Panc1 (cell line): ENCODE data around the gene PDZRN4. TPM values are rescaled to one million over a fixed set of nuclear protein-coding genes. Genes with fewer than 3 reads are reported as not detected.

Experiments
- ATAC-seq: fragments of 200-7000 bp; cut with Tn5 transposase; 2 replicates; pipeline ENCODE4 v1.9.1; 2020; ENCODE audit warnings: mild to moderate bottlenecking, moderate library complexity
- BruUV-seq: library from RNA; stranded (reverse); fragments of 400-500 nt; replicated peaks from 2 replicates; lab custom pipeline; 2021; lab: Mats Ljungman, UMichigan
- CTCF ChIA-PET: fragments of 300-600 bp; sonication (Branson Sonifier 250); formaldehyde crosslinking; loops from one replicate; lab custom pipeline; 2022; ENCODE audit warnings: antibody characterized with exemption; lab: Charles Lee
- POLR2A ChIA-PET: fragments of 300-600 bp; sonication (Branson Sonifier 250); formaldehyde crosslinking; loops from one replicate; lab custom pipeline; 2022; ENCODE audit warnings: antibody characterized with exemption; lab: Charles Lee
- DNase-seq: peaks from one replicate; pipeline ENCODE4 v3.0.0-alpha.2; 2010; ENCODE audit warnings: low read depth, low spot score
- H3K27ac ChIP-seq: 2 replicates; pipeline ENCODE4 v1.5.1; 2011; ENCODE audit warnings: mild to moderate bottlenecking, low read length, inconsistent platforms
- H3K27me3 ChIP-seq: fragments of 200-500 bp; sonication (Bioruptor generic); 2 replicates; pipeline ENCODE4 v1.6.0; 2014; ENCODE audit warnings: low read length, inconsistent platforms; ENCODE audit not compliant: control insufficient read depth, insufficient read depth
- H3K36me3 ChIP-seq: fragments of 200-500 bp; sonication (Bioruptor generic); 2 replicates; pipeline ENCODE4 v1.5.1; 2014; ENCODE audit warnings: inconsistent platforms, mild to moderate bottlenecking, low read length, moderate library complexity; ENCODE audit not compliant: control insufficient read depth, insufficient read depth
- H3K4me1 ChIP-seq: 2 replicates; pipeline ENCODE4 v1.5.1; 2011; ENCODE audit warnings: inconsistent platforms, mild to moderate bottlenecking, low read length, moderate library complexity; ENCODE audit not compliant: control insufficient read depth, insufficient read depth
- H3K4me3 ChIP-seq, 2 experiments: 2 replicates each; pipeline ENCODE4 v1.5.1; 2011 to 2012; ENCODE audit warnings: low read depth in 2 of 2, low read length in 2 of 2, mild to moderate bottlenecking in 2 of 2, inconsistent platforms in 1 of 2, moderate library complexity in 1 of 2
- H3K9me3 ChIP-seq: fragments of 200-500 bp; sonication (Bioruptor generic); 2 replicates; pipeline ENCODE4 v1.5.1; 2014; ENCODE audit warnings: low read depth, mild to moderate bottlenecking, inconsistent platforms, low read length, moderate library complexity; ENCODE audit not compliant: control insufficient read depth, insufficient read depth
- POLR2AphosphoS5 ChIP-seq: IDR thresholded peaks from 2 replicates; pipeline ENCODE4 v1.6.1; 2012; ENCODE audit warnings: mild to moderate bottlenecking, low read depth, low read length, moderate library complexity
- SIN3A ChIP-seq: IDR thresholded peaks from 2 replicates; pipeline ENCODE4 v1.6.1; 2012; ENCODE audit warnings: low read depth, mild to moderate bottlenecking, low read length, moderate library complexity, borderline replicate concordance; ENCODE audit not compliant: insufficient read depth
- TCF7L2 ChIP-seq: IDR thresholded peaks from 2 replicates; pipeline ENCODE4 v1.6.1; 2011; ENCODE audit warnings: mild to moderate bottlenecking, low read depth, low read length, inconsistent platforms
- in situ Hi-C: cut with HindIII; loops from 2 replicates; pipeline ENCODE4 v1.10.0; 2016; ENCODE audit warnings: low sequenced_read_pairs, low pct_unique_long_range_greater_than_20kb
- intact Hi-C: fragments of 100-400 bp; cut with micrococcal nuclease; formaldehyde crosslinking; loops from one replicate; pipeline ENCODE4 v1.10.0; 2022; ENCODE audit not compliant: unreplicated experiment
- total RNA-seq: library from RNA; stranded (reverse); gene quantifications from one replicate; pipeline ENCODE4 v1.2.1, GENCODE V29; 2021; ENCODE audit not compliant: unreplicated experiment
- TF ChIP-seq, protein P1 (sequence below): fragments of 450-650 bp; IDR thresholded peaks from 2 replicates; pipeline ENCODE4 v1.5.1; 2017; ENCODE audit warnings: mild to moderate bottlenecking
- TF ChIP-seq, protein P2 (sequence below), 2 experiments: IDR thresholded peaks; 2 replicates each; pipeline ENCODE4 v1.6.1; 2011 to 2012; ENCODE audit warnings: low read depth in 2 of 2, control low read depth in 1 of 2, low read length in 1 of 2, mild to moderate bottlenecking in 1 of 2, moderate library complexity in 1 of 2; ENCODE audit not compliant: insufficient read depth in 1 of 2

The PDZRN4 gene
- total RNA-seq, 1 experiment from 2014 or later = not detected

DNA sequence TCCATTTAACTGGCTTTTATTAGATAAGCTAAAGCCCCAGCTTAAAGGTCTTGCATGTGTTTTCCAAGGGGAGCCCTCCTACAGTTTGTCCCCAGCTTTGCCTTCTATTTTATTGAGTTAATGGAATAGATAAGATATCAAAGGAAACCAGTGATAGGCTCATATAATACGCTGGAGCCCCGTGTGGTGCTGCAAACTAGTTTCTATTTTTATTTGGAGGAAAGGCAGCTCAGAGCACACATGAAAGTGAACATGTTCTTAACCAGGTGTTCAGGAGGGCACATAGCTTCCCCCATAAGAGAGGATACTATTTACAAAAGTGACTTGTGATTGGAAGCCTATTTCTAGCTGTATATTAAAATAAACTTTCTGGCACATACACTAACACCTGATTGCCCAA lies 251.7 kb downstream of the PDZRN4 start:
- ATAC-seq (no peak), DNase-seq (no peak)
- H3K27ac ChIP-seq = no peak overlapping the region
- TF ChIP-seq, protein P1, sequence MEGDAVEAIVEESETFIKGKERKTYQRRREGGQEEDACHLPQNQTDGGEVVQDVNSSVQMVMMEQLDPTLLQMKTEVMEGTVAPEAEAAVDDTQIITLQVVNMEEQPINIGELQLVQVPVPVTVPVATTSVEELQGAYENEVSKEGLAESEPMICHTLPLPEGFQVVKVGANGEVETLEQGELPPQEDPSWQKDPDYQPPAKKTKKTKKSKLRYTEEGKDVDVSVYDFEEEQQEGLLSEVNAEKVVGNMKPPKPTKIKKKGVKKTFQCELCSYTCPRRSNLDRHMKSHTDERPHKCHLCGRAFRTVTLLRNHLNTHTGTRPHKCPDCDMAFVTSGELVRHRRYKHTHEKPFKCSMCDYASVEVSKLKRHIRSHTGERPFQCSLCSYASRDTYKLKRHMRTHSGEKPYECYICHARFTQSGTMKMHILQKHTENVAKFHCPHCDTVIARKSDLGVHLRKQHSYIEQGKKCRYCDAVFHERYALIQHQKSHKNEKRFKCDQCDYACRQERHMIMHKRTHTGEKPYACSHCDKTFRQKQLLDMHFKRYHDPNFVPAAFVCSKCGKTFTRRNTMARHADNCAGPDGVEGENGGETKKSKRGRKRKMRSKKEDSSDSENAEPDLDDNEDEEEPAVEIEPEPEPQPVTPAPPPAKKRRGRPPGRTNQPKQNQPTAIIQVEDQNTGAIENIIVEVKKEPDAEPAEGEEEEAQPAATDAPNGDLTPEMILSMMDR = no peak
- no peak for TF ChIP-seq POLR2AphosphoS5
- no peak for TF ChIP-seq TCF7L2
- TF ChIP-seq, protein P2, sequence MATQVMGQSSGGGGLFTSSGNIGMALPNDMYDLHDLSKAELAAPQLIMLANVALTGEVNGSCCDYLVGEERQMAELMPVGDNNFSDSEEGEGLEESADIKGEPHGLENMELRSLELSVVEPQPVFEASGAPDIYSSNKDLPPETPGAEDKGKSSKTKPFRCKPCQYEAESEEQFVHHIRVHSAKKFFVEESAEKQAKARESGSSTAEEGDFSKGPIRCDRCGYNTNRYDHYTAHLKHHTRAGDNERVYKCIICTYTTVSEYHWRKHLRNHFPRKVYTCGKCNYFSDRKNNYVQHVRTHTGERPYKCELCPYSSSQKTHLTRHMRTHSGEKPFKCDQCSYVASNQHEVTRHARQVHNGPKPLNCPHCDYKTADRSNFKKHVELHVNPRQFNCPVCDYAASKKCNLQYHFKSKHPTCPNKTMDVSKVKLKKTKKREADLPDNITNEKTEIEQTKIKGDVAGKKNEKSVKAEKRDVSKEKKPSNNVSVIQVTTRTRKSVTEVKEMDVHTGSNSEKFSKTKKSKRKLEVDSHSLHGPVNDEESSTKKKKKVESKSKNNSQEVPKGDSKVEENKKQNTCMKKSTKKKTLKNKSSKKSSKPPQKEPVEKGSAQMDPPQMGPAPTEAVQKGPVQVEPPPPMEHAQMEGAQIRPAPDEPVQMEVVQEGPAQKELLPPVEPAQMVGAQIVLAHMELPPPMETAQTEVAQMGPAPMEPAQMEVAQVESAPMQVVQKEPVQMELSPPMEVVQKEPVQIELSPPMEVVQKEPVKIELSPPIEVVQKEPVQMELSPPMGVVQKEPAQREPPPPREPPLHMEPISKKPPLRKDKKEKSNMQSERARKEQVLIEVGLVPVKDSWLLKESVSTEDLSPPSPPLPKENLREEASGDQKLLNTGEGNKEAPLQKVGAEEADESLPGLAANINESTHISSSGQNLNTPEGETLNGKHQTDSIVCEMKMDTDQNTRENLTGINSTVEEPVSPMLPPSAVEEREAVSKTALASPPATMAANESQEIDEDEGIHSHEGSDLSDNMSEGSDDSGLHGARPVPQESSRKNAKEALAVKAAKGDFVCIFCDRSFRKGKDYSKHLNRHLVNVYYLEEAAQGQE (IDR thresholded peaks at IDR 0.05; ENCODE audit: insufficient read depth in 1 of 2, low read depth in 2 of 2, low read length in 1 of 2) = no peak
- no peak for TF ChIP-seq SIN3A
- no peaks in the 10 kb centered on the region for H3K4me1 ChIP-seq
- in situ Hi-C loops (no loop called here), intact Hi-C loops (no loop called here)
- no TSS peak for BruUV-seq
- POLR2A ChIA-PET = no interaction called here
- no peaks in the 10 kb centered on the region for H3K36me3 ChIP-seq
- H3K9me3 ChIP-seq = no peaks in the 10 kb centered on the region
- H3K4me3 ChIP-seq = no peak overlapping the region
- CTCF ChIA-PET = no interaction called here
- no peaks in the 10 kb centered on the region for H3K27me3 ChIP-seq

DNA sequence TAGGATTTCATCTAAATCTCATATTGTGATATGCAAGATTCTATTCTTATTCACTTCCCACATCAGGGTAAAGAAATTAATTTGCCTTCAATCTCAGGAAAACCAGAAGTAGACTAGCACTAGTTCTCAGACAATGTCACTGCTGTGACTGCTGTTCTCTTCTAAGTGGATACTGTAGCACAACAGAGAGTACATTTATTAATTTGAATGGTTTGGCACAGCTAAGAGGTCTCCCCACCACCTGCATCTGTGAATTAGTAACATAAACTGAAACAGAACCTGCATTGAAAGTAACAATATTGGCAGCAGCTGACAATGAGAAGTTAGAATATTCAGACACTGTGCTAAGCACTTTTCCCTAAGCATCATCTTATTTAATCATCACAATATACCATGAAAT lies 253.1 kb downstream of the PDZRN4 start:
- intact Hi-C loops = no loop called here
- CTCF ChIA-PET = no interaction called here

More for the DNA sequence above, 253.1 kb downstream of the PDZRN4 start:
- in situ Hi-C loops = no loop called here
- no peak overlapping the region for H3K27ac ChIP-seq
- POLR2A ChIA-PET = no interaction called here
- no peaks in the 10 kb centered on the region for H3K36me3 ChIP-seq
- no peak for TF ChIP-seq POLR2AphosphoS5
- TF ChIP-seq SIN3A = no peak
- TF ChIP-seq, protein P1 = no peak
- TF ChIP-seq, protein P2 (IDR thresholded peaks at IDR 0.05; ENCODE audit: insufficient read depth in 1 of 2, low read depth in 2 of 2, low read length in 1 of 2) = no peak
- no peak for TF ChIP-seq TCF7L2
- ATAC-seq (no peak), DNase-seq (no peak)
- H3K9me3 ChIP-seq = no peaks in the 10 kb centered on the region
- BruUV-seq = no TSS peak
- H3K27me3 ChIP-seq = no peaks in the 10 kb centered on the region
- H3K4me3 ChIP-seq = no peak overlapping the region
- H3K4me1 ChIP-seq = no peaks in the 10 kb centered on the region
